CD4-positive, alpha-beta T cell treated with Interleukin-6 at 100 ng/mL for 8 hours (primary cell): ENCODE data around the gene POLR3H.
"Not testable (repeated sequence)": the region's sequence is repeated elsewhere in the genome, so short reads cannot be mapped to it uniquely, and the experiment has no call there.

Experiments used
- DNase-seq: peaks from one replicate; pipeline ENCODE4 v3.0.0-alpha.2; 2020; ENCODE audit warnings: mixed read lengths, low spot score

Gene POLR3H

GRCh38 chr22:41543854-41544670 is at the start of gene POLR3H:
POLR3H (minus strand) TSS chr22:41544470; CDS start chr22:41544101, 369 bp downstream.
- DNase-seq: peak; percentile 97

- DNase-seq: not testable (repeated sequence)
Measured at GRCh38 chr22:41593336-41593960, 49.2 kb upstream of the POLR3H start.

GRCh38 chr22:41589391-41590241 is 45.3 kb upstream of the POLR3H start, which contains the start of gene PMM1:
PMM1 (minus strand) TSS chr22:41589840; CDS start chr22:41589805, 35 bp downstream.
- peak; percentile 100 for DNase-seq

GRCh38 chr22:41587347-41587723 is 43.1 kb upstream of the POLR3H start:
- DNase-seq: no peak

GRCh38 chr22:41585898-41586297 is 41.6 kb upstream of the POLR3H start:
- DNase-seq: no peak

- no peak for DNase-seq
Measured at GRCh38 chr22:41584881-41585280, 40.6 kb upstream of the POLR3H start.

GRCh38 chr22:41582694-41583093 is 38.4 kb upstream of the POLR3H start:
- DNase-seq: no peak

- DNase-seq: no peak
Measured at GRCh38 chr22:41579997-41580355, 35.7 kb upstream of the POLR3H start.

GRCh38 chr22:41579297-41579996 is 35.2 kb upstream of the POLR3H start:
- no peak for DNase-seq

GRCh38 chr22:41578818-41579217 is 34.5 kb upstream of the POLR3H start:
- no peak for DNase-seq

GRCh38 chr22:41578114-41578513 is 33.8 kb upstream of the POLR3H start:
- no peak for DNase-seq

GRCh38 chr22:41576877-41577276 is 32.6 kb upstream of the POLR3H start:
- DNase-seq: peak; percentile 11

- no peak for DNase-seq
Measured at GRCh38 chr22:41575533-41575932, 31.3 kb upstream of the POLR3H start.

- no peak for DNase-seq
Measured at GRCh38 chr22:41574847-41575381, 30.6 kb upstream of the POLR3H start.

- no peak for DNase-seq
Measured at GRCh38 chr22:41573677-41574076, 29.4 kb upstream of the POLR3H start.

GRCh38 chr22:41572305-41572704 is 28.0 kb upstream of the POLR3H start:
- not testable (repeated sequence) for DNase-seq

- no peak for DNase-seq
Measured at GRCh38 chr22:41571786-41572185, 27.5 kb upstream of the POLR3H start.

GRCh38 chr22:41570221-41570620 is 26.0 kb upstream of the POLR3H start:
- no peak for DNase-seq

GRCh38 chr22:41568811-41569210 is 24.5 kb upstream of the POLR3H start:
- DNase-seq: no peak

- no peak for DNase-seq
Measured at GRCh38 chr22:41567512-41567768, 23.2 kb upstream of the POLR3H start.

- no peak for DNase-seq
Measured at GRCh38 chr22:41565403-41566054, 21.3 kb upstream of the POLR3H start.
